Activated T-cell treated with anti-CD3 and anti-CD28 coated beads, Interleukin-2, amount 50 U/mL, for 72 hours (primary cell): ENCODE measurements around the gene CD177. TPM values are rescaled to one million over a fixed set of nuclear protein-coding genes. Genes with fewer than 3 reads are reported as not detected.
"Not testable (repeated sequence)": the region's sequence is repeated elsewhere in the genome, so short reads cannot be mapped to it uniquely, and the experiment has no call there.

ENCODE experiments used
- ATAC-seq, 2 donors: fragments of 150-1000 bp; cut with Tn5 transposase; replicated peaks in 1 of 2; 2 replicates each; pipeline ENCODE4 v1.10.0; 2021; ENCODE audit warnings: moderate library complexity in 2 of 2, mild to moderate bottlenecking in 1 of 2
- DNase-seq, 2 donors: peaks; one replicate each; pipeline ENCODE4 v3.0.0; 2021 to 2022; ENCODE audit warnings: mixed read lengths in 1 of 2
- H3K27ac Mint-ChIP-seq: one replicate; pipeline ENCODE4 v1.8.0; 2022; ENCODE audit warnings: mild to moderate bottlenecking, moderate library complexity, mixed read lengths
- H3K27me3 Mint-ChIP-seq: one replicate; pipeline ENCODE4 v1.8.0; 2022; ENCODE audit warnings: low read depth, mixed read lengths
- H3K36me3 Mint-ChIP-seq, 2 donors: one replicate each; pipeline ENCODE4 v1.8.0; 2022; ENCODE audit warnings: mixed read lengths in 2 of 2, mild to moderate bottlenecking in 1 of 2; ENCODE audit not compliant: insufficient read depth in 2 of 2
- H3K4me1 Mint-ChIP-seq: one replicate; pipeline ENCODE4 v1.8.0; 2022; ENCODE audit warnings: low read depth, mixed read lengths
- H3K4me3 Mint-ChIP-seq, 2 donors: one replicate each; pipeline ENCODE4 v1.8.0; 2022; ENCODE audit warnings: mild to moderate bottlenecking in 2 of 2, mixed read lengths in 2 of 2, moderate library complexity in 2 of 2
- H3K9me3 Mint-ChIP-seq, 2 donors: one replicate each; pipeline ENCODE4 v1.8.0; 2022; ENCODE audit warnings: mixed read lengths in 2 of 2
- total RNA-seq, 2 donors: library from RNA; stranded (reverse); gene quantifications; one replicate each; pipeline ENCODE4 v1.2.3, GENCODE V29; 2022

Gene CD177
- total RNA-seq, 2 donors from 2014 or later: not detected

GRCh38 chr19:43377624-43378023 is 24.1 kb downstream of the CD177 start:
- not testable (repeated sequence) for H3K36me3 Mint-ChIP-seq, ATAC-seq, H3K4me3 Mint-ChIP-seq, H3K27me3 Mint-ChIP-seq, DNase-seq, H3K27ac Mint-ChIP-seq, H3K9me3 Mint-ChIP-seq, H3K4me1 Mint-ChIP-seq

GRCh38 chr19:43380008-43380407 is 26.5 kb downstream of the CD177 start:
- Mint-ChIP-seq H3K27me3 (no peaks in the 10 kb centered on the region), H3K36me3 (no peaks in the 10 kb centered on the region), H3K27ac (no peak overlapping the region), H3K4me1 (no peaks in the 10 kb centered on the region), H3K4me3 (no peak overlapping the region), H3K9me3 (no peaks in the 10 kb centered on the region)
- DNase-seq: no peak
- no peak for ATAC-seq

DNA sequence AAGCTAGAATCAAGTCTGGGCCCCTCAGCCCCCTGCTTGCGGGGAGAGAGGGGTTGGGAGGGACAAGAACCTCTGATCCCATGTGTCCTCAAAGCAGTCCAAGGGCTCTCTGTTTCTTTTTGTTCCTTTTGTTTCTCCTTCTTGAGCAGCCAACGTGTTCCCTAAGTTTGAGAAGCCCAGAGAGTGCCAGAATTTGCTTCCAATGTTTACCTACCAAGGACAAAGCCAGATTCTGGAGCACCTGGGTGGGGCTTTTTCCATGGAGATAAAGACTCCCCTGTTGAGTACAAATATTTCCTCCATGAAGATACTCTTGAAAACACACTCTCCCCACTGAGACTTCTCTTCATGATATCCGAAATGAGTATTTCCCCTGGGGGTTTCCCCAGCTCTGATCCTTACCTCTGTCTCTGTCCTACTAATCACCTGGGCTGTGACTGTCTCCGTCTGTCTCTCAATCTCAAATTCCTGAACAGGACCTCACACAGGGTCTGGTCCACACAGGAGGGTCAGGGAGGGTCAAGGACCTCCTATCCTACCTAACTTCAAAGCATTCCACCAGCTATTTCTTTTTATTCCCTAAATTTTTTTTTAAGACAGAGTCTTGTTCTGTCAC is 27.4 kb downstream of the CD177 start:
- DNase-seq: no peak
- Mint-ChIP-seq H3K4me3 (no peak overlapping the region), H3K27me3 (no peaks in the 10 kb centered on the region), H3K36me3 (no peaks in the 10 kb centered on the region), H3K27ac (no peak overlapping the region), H3K9me3 (no peaks in the 10 kb centered on the region), H3K4me1 (no peaks in the 10 kb centered on the region)
- ATAC-seq: peak in 1 of 2 donors; percentile 38

- not testable (repeated sequence) for H3K27me3 Mint-ChIP-seq, ATAC-seq, DNase-seq, H3K27ac Mint-ChIP-seq, H3K4me1 Mint-ChIP-seq, H3K36me3 Mint-ChIP-seq, H3K9me3 Mint-ChIP-seq, H3K4me3 Mint-ChIP-seq
Measured at GRCh38 chr19:43382586-43383216, 29.2 kb downstream of the CD177 start.

DNA sequence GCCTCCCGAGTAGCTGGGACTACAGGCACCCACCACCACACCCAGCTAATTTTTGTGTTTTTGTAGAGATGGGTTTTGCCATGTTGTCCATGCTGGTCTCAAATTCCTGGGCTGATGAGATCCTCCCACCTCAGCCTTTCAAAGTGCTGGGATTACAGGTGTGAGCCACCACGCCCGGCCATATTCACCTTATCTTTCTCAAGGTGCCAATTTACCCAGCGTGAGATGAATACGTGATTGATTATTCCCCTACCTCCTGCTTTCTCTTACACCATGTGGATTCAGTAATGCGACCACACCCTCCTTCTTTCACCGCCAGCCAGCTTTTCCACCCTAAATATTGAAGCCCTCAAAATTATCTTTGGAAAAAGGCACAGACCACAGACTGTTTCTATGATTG is 29.8 kb downstream of the CD177 start:
- ATAC-seq, DNase-seq, H3K9me3 Mint-ChIP-seq, H3K27me3 Mint-ChIP-seq, H3K4me3 Mint-ChIP-seq, H3K4me1 Mint-ChIP-seq, H3K36me3 Mint-ChIP-seq, H3K27ac Mint-ChIP-seq: not testable (repeated sequence)

GRCh38 chr19:43383759-43384158 is 30.3 kb downstream of the CD177 start:
- H3K27ac Mint-ChIP-seq, H3K4me1 Mint-ChIP-seq, H3K4me3 Mint-ChIP-seq, ATAC-seq, H3K36me3 Mint-ChIP-seq, H3K9me3 Mint-ChIP-seq, DNase-seq, H3K27me3 Mint-ChIP-seq: not testable (repeated sequence)

GRCh38 chr19:43390903-43391551 is 37.5 kb downstream of the CD177 start:
- H3K4me3 Mint-ChIP-seq, H3K4me1 Mint-ChIP-seq, DNase-seq, ATAC-seq, H3K27ac Mint-ChIP-seq, H3K36me3 Mint-ChIP-seq, H3K9me3 Mint-ChIP-seq: not testable (repeated sequence)
- H3K27me3 Mint-ChIP-seq: peaks cover 29% of the 10 kb centered on the region

- not testable (repeated sequence) for H3K9me3 Mint-ChIP-seq, DNase-seq, H3K27ac Mint-ChIP-seq, H3K36me3 Mint-ChIP-seq, H3K4me1 Mint-ChIP-seq, ATAC-seq, H3K4me3 Mint-ChIP-seq
- H3K27me3 Mint-ChIP-seq: peaks cover 29% of the 10 kb centered on the region
Measured at GRCh38 chr19:43391552-43391935, 38.1 kb downstream of the CD177 start.

GRCh38 chr19:43393501-43393900 is 40.0 kb downstream of the CD177 start:
- not testable (repeated sequence) for H3K4me1 Mint-ChIP-seq, H3K36me3 Mint-ChIP-seq, ATAC-seq, H3K27ac Mint-ChIP-seq, H3K4me3 Mint-ChIP-seq, DNase-seq, H3K9me3 Mint-ChIP-seq
- peaks cover 29% of the 10 kb centered on the region for H3K27me3 Mint-ChIP-seq

DNA sequence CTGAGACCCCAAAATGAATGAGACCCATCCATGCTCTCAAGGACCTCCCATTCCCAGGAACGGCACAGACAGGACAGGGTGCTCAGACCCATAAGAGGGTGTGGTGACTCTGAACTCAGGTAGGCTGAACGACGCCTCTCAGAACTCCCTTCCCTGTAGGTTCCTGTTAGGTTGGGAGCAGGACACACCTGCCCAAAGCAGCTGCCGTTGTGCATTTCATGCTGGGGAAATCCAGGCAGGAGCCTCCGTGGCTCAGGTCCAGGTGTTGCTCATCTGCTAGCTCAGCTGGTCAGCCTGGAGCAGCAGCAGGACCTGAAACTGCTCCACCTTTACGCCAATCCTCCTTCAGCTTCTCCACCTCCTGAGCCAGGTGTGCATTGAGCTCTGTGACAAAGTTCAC is 42.1 kb downstream of the CD177 start:
- ATAC-seq (no peak), DNase-seq (no peak)
- Mint-ChIP-seq H3K27me3 (peaks cover 31% of the 10 kb centered on the region), H3K36me3 (no peaks in the 10 kb centered on the region), H3K9me3 (no peaks in the 10 kb centered on the region), H3K27ac (no peak overlapping the region), H3K4me1 (no peaks in the 10 kb centered on the region), H3K4me3 (no peak overlapping the region)

DNA sequence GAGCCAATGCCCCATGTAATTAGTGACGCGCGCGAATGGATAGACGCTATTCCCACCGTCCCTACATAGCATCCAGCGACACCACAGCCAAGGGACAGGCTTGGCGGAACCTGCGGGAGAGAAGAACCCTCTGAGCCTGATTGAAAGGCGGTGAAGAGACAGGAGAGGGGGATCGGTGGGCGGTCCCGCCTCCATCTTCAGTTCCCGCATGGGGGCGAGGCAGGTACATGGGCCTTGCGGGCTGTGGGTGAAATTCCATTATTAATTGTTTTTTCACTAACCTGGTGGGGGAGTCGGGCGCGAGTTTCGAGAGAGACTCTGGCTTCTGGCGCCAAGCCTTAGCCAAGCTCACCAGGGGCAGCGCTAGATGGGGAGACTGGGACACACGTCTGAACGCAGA is 52.8 kb downstream of the CD177 start:
- H3K27ac Mint-ChIP-seq: no peak overlapping the region
- no peaks in the 10 kb centered on the region for H3K4me1 Mint-ChIP-seq
- H3K4me3 Mint-ChIP-seq: no peak overlapping the region
- H3K9me3 Mint-ChIP-seq: no peaks in the 10 kb centered on the region
- ATAC-seq (no peak), DNase-seq (no peak)
- peaks cover 2% of the 10 kb centered on the region for H3K27me3 Mint-ChIP-seq
- no peaks in the 10 kb centered on the region for H3K36me3 Mint-ChIP-seq

GRCh38 chr19:43407416-43408005 is 54.0 kb downstream of the CD177 start:
- no peak overlapping the region for H3K27ac Mint-ChIP-seq
- no peak overlapping the region for H3K4me3 Mint-ChIP-seq
- no peaks in the 10 kb centered on the region for H3K36me3 Mint-ChIP-seq
- H3K27me3 Mint-ChIP-seq: no peaks in the 10 kb centered on the region
- DNase-seq (no peak), ATAC-seq (no peak)
- H3K9me3 Mint-ChIP-seq: no peaks in the 10 kb centered on the region
- H3K4me1 Mint-ChIP-seq: no peaks in the 10 kb centered on the region

- no peak overlapping the region for H3K4me3 Mint-ChIP-seq
- H3K9me3 Mint-ChIP-seq: no peaks in the 10 kb centered on the region
- no peaks in the 10 kb centered on the region for H3K27me3 Mint-ChIP-seq
- DNase-seq (no peak), ATAC-seq (no peak)
- no peaks in the 10 kb centered on the region for H3K36me3 Mint-ChIP-seq
- no peaks in the 10 kb centered on the region for H3K4me1 Mint-ChIP-seq
- H3K27ac Mint-ChIP-seq: no peak overlapping the region
Measured at GRCh38 chr19:43408043-43408442, 54.6 kb downstream of the CD177 start.
